DOHH2 (cell line): ENCODE measurements around the gene NIT1.
A peak's percentile ranks its signal among the peaks of the same experiment; 100 is the strongest.

Source experiments
- H3F3A ChIP-seq: fragments of 200-600 bp; sonication (generic), shearing (Covaris generic); 2 replicates; pipeline ENCODE4 v1.6.0; 2016; ENCODE audit warnings: antibody characterized with exemption, mild to moderate bottlenecking; ENCODE audit not compliant: control insufficient read depth, insufficient read depth
- H3K27ac ChIP-seq: fragments of 200-600 bp; sonication (generic); 2 replicates; pipeline ENCODE4 v1.5.1; 2014; ENCODE audit warnings: low read depth, mild to moderate bottlenecking, low read length, moderate library complexity
- H3K27me3 ChIP-seq: fragments of 200-600 bp; sonication (generic); 2 replicates; pipeline ENCODE4 v1.6.1; 2014; ENCODE audit warnings: mild to moderate bottlenecking, low read length, mixed read lengths; ENCODE audit not compliant: control insufficient read depth
- H3K36me3 ChIP-seq: fragments of 200-600 bp; sonication (generic); 2 replicates; pipeline ENCODE4 v1.6.1; 2014; ENCODE audit warnings: mild to moderate bottlenecking, low read length, moderate library complexity, mixed read lengths; ENCODE audit not compliant: control insufficient read depth
- H3K4me1 ChIP-seq: fragments of 200-600 bp; sonication (generic); 2 replicates; pipeline ENCODE4 v1.6.1; 2014; ENCODE audit warnings: mild to moderate bottlenecking, low read length, mixed read lengths; ENCODE audit not compliant: control insufficient read depth
- H3K4me2 ChIP-seq: fragments of 200-600 bp; sonication (generic); 2 replicates; pipeline ENCODE4 v1.6.0; 2014; ENCODE audit warnings: mild to moderate bottlenecking, low read length, moderate library complexity
- H3K4me3 ChIP-seq: fragments of 200-600 bp; sonication (generic); 2 replicates; pipeline ENCODE4 v1.5.1; 2014; ENCODE audit warnings: mild to moderate bottlenecking, low read length, mixed read lengths
- H3K79me2 ChIP-seq: fragments of 200-600 bp; sonication (generic); 2 replicates; pipeline ENCODE4 v1.6.1; 2014; ENCODE audit warnings: mild to moderate bottlenecking, low read length, mixed read lengths; ENCODE audit not compliant: control insufficient read depth
- H3K9me2 ChIP-seq: fragments of 200-600 bp; sonication (generic); replicated peaks from 2 replicates; pipeline ENCODE4 v1.6.1; 2014; ENCODE audit warnings: mild to moderate bottlenecking, low read length, mixed read lengths; ENCODE audit not compliant: control insufficient read depth
- H3K9me3 ChIP-seq: fragments of 200-600 bp; sonication (generic); 2 replicates; pipeline ENCODE4 v1.6.1; 2014; ENCODE audit warnings: antibody characterized with exemption, low read length, mixed read lengths; ENCODE audit not compliant: control insufficient read depth, insufficient read depth
- H4K20me1 ChIP-seq: fragments of 200-600 bp; sonication (generic); 2 replicates; pipeline ENCODE4 v1.6.0; 2014; ENCODE audit warnings: low read depth, mild to moderate bottlenecking, antibody characterized with exemption, low read length, moderate library complexity; ENCODE audit not compliant: control insufficient read depth, insufficient read depth
- EZH2phosphoT487 ChIP-seq: fragments of 200-600 bp; sonication (generic); IDR thresholded peaks from 2 replicates; pipeline ENCODE4 v1.6.1; 2017; ENCODE audit warnings: borderline replicate concordance, mild to moderate bottlenecking, antibody characterized with exemption, low read length, moderate library complexity, mixed read lengths
- TF ChIP-seq, protein P1 (sequence below): fragments of 200-600 bp; sonication (generic); IDR thresholded peaks from one replicate; pipeline ENCODE4 v1.5.1; 2014; ENCODE audit warnings: antibody characterized with exemption, mild to moderate bottlenecking, low read depth, low read length; ENCODE audit not compliant: poor library complexity, severe bottlenecking

NIT1 gene

DNA sequence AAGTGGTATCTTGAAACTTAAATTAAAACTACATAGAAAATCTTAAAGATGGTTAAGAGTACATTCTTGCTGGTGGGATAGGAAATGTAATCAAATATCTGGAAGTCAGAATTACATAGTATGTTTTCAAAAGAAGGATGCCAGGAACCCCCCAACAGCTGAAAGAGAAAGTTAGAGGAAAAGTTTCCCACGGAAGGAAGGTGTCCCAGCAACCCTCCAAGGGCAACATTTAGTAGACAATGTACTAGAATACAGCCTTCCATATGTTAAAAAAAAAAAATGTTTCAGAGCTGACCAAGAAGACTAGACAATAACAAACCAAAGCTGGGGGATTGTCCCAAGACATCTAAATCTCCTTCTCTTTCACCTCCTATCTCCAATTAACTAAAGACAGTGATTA is 12.4 kb downstream of the NIT1 start:
- Histone ChIP-seq H3K9me2 (no peaks in the 10 kb centered on the region), H3K9me3 (no peaks in the 10 kb centered on the region), H3K4me1 (peaks cover 23% of the 10 kb centered on the region), H4K20me1 (no peaks in the 10 kb centered on the region), H3K27ac (no peak overlapping the region), H3K4me3 (no peak overlapping the region), H3K79me2 (peaks cover 63% of the 10 kb centered on the region), H3K36me3 (peaks cover 53% of the 10 kb centered on the region), H3F3A (no peaks in the 10 kb centered on the region; the same call in 1 of the 2 replicates), H3K4me2 (0 out of 2 replicates have a peak overlapping the region, but pooled peaks have one; percentile 78), H3K27me3 (no peaks in the 10 kb centered on the region)
- TF ChIP-seq, protein P1, sequence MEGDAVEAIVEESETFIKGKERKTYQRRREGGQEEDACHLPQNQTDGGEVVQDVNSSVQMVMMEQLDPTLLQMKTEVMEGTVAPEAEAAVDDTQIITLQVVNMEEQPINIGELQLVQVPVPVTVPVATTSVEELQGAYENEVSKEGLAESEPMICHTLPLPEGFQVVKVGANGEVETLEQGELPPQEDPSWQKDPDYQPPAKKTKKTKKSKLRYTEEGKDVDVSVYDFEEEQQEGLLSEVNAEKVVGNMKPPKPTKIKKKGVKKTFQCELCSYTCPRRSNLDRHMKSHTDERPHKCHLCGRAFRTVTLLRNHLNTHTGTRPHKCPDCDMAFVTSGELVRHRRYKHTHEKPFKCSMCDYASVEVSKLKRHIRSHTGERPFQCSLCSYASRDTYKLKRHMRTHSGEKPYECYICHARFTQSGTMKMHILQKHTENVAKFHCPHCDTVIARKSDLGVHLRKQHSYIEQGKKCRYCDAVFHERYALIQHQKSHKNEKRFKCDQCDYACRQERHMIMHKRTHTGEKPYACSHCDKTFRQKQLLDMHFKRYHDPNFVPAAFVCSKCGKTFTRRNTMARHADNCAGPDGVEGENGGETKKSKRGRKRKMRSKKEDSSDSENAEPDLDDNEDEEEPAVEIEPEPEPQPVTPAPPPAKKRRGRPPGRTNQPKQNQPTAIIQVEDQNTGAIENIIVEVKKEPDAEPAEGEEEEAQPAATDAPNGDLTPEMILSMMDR = no peak
- TF ChIP-seq EZH2phosphoT487 = no peak

DNA sequence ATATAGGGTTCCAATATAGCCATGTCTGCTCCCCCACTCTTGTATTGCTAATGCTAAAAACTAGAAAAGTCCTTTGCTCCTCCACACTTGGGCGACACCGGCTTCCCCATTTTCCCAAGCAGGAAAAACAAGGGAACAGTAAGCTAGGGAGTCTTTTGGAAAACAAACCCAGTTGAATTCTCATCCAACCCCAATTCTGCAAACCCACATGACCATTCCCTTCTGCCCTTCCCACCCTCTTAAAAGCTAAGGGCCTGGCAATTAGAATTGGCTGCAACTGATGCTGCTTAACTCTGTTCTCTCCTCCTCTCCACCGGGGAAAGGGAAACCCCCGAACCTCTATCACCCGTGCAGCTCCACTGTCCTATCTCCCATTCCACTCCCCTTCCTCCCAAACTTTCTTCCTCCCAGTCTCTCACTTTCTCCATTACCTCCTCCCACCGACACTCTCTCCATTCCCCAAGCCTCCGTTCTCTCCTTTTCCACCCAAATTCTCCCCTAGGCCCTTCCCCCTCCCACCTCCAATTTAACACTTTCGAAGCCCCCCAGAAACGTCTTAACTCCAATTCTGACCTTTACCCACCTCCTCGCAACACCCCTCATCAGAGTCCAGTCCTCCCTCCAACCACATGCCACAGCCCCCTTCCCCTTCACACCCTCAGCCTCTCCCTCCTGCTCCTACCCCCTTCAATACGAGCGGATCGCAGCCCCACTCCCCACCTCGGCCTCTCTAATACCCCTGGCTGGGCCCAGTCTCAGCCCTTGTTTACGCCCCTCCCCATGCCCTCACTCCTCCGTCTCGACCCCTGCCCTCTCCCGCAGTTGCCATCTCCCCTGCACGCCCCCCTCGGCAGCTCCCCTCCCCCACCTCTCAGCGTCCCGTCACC is 13.9 kb downstream of the NIT1 start:
- Histone ChIP-seq H3K4me1 (peaks cover 23% of the 10 kb centered on the region), H3F3A (no peaks in the 10 kb centered on the region; the same call in 1 of the 2 replicates), H3K79me2 (peaks cover 56% of the 10 kb centered on the region)

DNA sequence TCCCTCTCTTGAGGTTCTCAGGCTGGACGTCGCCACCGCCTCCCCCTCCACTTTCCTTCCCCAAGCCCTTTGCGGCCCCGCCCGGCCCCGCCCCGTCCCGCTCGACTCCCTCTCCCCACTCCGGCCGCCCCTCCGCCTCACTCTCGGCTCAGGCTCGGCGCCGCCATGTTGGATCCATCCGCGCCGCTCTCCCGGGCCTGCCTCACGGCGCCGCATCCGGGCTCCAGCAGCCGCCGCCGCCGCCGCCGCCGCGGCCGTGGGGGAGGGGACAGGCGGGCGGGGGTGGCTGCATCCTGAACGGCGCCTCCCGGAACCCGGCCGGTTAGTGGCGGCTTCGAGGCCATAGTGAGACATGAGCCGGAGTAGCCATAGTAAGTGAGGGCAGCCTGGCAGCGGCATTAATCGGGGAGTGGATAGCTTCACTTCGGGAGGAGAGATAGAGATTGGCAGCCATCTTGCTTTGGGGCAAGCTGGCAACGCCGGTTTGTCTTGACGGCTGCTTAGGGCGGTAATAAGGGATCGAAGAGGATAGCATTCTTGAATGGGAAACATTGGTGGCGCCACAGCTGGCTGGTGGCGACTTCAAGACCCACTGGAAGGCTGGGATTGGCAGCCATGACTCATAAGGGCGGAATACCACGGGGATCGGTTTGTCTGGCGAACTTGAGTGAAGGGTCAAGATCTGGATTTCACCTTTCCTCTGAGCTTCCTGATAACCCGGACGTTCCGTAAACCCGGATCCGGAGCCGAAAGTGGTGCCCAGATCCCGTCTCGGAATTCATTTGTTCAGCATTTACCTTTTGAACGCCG is 14.7 kb downstream of the NIT1 start, which contains the start of gene DEDD:
Gene DEDD (minus strand): TSS at position 258 of the 810 bp plus-strand sequence. CDS start 8,205 bp downstream, outside the sequence.
- H3K79me2 ChIP-seq = peaks cover 52% of the 10 kb centered on the region
- H3F3A ChIP-seq = peaks cover 2% of the 10 kb centered on the region; the same call in 1 of the 2 replicates
- H3K4me3 ChIP-seq = peak within 1 kb of the TSS; percentile 85
- no peaks in the 10 kb centered on the region for H4K20me1 ChIP-seq
- peaks cover 23% of the 10 kb centered on the region for H3K4me1 ChIP-seq
- peaks cover 36% of the 10 kb centered on the region for H3K36me3 ChIP-seq
- H3K27ac ChIP-seq = peak within 1 kb of the TSS; percentile 50
- H3K9me2 ChIP-seq = no peaks in the 10 kb centered on the region
- TF ChIP-seq, protein P1 = peak; percentile 31
- TF ChIP-seq EZH2phosphoT487 = no peak
- no peaks in the 10 kb centered on the region for H3K27me3 ChIP-seq
- no peaks in the 10 kb centered on the region for H3K9me3 ChIP-seq
- H3K4me2 ChIP-seq = peak within 1 kb of the TSS; percentile 78

More for the DNA sequence above, 13.9 kb downstream of the NIT1 start:
- Histone ChIP-seq H3K9me2 (no peaks in the 10 kb centered on the region), H3K27ac (peak overlapping the region; percentile 50), H3K36me3 (peaks cover 45% of the 10 kb centered on the region), H3K27me3 (no peaks in the 10 kb centered on the region), H3K4me2 (peak overlapping the region; percentile 78), H3K9me3 (no peaks in the 10 kb centered on the region), H3K4me3 (peak overlapping the region; percentile 85), H4K20me1 (no peaks in the 10 kb centered on the region)
- TF ChIP-seq, protein P1 = no peak
- TF ChIP-seq EZH2phosphoT487 = no peak
